CD4-positive, alpha-beta T cell treated with Interleukin-21 for 1 hour (primary cell): ENCODE results near the gene SSX2IP.
"Not testable (repeated sequence)": the region's sequence is repeated elsewhere in the genome, so short reads cannot be mapped to it uniquely, and the experiment has no call there.

Experiments
- DNase-seq: peaks from one replicate; pipeline ENCODE4 v3.0.0-alpha.2; 2020

SSX2IP gene

DNA sequence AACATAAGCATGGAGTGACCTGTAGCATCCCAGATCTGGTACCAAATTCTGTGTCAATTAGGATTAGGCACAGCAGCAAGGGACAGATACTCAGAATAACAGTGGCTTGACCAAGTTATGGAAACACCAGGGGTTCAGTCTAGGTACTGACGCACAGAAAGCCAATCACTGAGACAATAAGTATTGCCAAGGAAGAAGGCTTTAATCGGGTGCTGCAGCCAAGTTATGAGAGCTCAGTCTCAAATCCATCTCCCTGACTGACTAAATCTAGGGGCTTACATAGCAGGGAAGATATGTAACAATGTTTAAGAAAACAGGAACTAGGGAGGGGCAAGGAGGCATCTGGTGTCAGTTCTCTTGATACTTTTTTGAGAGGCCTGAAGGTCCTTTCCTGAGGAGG, 76.4 kb downstream of the SSX2IP start:
- DNase-seq, result no peak

DNA sequence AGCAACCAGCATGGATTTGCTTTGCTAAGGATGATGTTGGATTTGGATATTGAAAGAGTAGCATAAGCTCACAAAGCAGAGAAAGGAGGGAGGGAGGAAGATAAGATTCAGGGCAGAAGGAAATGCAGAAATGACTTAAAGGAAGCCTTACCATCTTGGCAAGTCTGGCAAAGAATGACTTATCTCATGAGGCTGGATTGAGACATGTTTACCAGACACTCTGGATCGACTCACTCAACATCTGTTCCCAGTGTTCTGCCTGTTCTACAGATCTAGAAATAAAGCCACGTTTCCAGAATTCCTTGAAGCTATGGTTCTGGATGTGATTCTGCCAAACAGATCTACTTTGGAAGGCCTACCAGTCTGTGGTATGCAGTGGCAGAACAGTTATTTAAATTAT, 77.2 kb downstream of the SSX2IP start:
- DNase-seq, result no peak

- peak; percentile 7 for DNase-seq
These were observed 78.5 kb downstream of the SSX2IP start for GRCh38 chr1:84611796-84612195.

DNA sequence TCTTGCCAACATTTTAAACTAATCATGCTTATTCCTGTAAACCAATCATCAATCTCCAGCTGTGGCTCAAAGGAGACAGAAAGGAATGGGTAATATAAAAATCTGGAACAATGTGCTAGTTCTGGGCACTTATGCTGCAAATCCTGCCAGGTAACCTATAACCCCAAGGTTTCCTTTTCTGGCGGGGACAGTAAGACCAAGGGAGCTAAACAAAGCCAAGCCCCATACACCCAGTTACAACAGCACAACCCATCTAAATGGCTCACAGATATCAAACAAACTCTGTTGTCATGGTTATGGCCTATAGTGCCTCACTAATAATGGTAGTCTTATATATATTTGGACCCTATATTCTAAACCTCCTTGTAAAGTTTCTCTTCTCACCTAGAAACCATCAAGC, 79.2 kb downstream of the SSX2IP start:
- DNase-seq, result no peak

- DNase-seq, result no peak
These were observed 83.3 kb downstream of the SSX2IP start for GRCh38 chr1:84606977-84607376.

DNA sequence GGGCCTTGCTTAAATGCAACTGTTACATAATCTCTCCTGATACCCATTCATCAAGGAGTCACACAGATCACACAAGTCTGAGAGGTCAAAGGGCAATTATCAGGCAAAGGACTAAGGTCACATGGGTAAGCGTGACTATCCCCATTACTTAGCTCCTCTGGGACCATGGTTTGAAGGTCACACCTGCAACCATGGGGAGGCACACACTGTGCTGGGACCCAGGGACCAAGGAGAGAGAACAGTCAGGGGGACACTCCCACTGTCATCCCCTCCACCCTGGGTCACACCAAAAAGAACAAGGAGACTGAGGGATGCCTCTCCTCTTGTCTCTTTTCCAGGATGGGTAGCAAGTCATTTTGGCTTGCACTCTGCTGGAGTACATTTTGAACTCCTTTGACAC, 85.1 kb downstream of the SSX2IP start:
- DNase-seq, result no peak

DNA sequence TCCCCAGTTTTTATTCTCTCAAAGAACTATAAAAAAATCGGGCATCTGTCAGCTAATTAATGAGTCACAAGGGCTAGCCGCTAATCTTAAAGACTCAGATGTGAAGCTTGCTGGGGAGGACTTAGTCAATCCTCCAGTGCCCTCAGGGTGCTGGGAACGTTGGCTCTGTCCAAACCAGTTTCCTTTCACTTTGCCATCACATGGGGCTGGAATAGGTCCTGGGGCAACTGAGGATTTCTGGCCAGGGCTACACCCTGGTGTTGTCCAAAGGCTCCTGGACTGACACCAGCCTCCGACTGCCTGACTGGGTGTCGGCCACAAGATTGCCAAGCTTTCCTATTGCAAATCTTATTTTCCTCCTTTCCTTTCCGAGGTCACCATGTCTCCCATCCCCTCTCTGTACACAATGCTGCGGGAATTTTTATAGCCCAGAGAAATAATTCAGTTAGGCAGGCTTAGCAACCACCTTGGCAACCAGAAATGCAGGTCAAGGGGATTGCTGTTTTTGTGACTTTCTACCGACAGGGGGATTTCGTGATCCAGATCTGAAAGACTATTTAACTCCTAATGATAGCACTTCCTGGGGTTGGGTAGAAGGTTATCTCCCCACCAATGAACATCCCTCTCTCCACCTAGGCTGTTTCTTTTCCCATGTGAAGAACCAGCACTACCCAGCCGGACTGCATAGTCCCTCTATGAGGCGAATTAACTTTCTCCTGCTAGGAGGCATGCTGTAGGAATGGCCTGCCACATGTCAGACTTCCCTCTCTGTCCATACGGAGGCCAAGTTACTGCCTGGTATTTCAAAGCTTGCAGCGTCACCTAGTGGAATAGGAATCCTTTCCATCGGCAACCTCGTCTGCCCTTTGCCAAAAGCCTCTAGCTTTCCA, 86.1 kb downstream of the SSX2IP start:
- DNase-seq, result no peak

GRCh38 chr1:84603223-84603622, 87.0 kb downstream of the SSX2IP start:
- no peak for DNase-seq

DNA sequence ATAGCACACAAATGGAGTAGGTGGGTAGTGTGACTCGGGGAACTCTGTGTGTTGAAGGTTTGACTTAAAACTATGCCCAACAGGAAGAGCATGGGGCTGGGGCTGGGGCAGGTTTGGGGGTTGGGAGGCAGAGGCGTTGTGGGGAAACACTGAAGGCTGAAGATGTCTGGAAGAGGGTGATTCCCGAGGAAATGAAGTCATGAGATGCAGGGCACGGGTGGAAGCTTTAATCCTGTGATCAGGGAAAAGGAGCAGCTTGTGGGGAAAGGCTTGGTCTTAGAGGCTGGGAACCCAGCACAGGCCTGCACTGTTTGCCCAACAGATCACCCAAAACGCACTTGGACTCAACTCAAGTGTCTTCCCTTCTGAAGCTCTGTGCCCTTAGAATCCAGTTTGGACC, 89.5 kb downstream of the SSX2IP start:
- DNase-seq, result no peak

GRCh38 chr1:84598846-84599741, 91.2 kb downstream of the SSX2IP start:
- no peak for DNase-seq

DNA sequence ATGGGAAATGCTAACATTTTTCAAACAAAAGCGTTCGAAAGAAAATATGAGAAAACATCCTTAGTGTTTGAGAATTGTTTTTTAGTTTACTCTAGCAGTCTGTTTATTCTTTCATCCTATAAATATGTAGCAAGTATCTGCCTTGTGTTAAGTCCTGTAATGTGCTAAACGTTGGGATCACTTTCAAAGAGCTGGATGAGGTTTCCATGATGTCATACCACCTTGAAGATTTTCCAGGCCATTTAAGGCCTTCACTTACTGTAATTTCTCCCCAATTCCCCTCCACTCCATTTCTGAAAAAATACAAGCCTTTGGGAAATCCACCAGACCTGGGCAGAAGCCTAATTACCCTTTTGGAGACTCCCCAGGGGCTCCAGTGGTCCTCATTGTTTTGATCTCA, 91.8 kb downstream of the SSX2IP start:
- no peak for DNase-seq

DNA sequence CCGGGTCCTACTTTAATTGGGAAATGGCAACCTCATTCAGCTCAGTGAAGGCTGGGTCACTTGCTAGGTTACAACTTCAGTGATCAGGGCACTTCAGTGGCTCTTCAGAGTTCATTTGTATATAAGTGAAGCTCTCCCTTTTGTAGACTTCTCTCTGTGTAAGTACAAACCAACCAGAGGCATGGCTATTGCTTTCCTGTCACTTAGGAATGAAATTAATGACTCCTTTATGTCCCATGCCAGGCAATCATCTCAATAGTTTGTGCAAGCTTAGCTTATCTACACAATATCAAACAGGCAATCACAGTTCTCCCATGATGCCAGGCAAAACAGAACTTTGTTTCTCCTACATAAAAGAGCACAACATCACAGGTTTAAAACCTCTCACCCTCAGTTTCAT, 93.2 kb downstream of the SSX2IP start:
- DNase-seq, result no peak

- not testable (repeated sequence) for DNase-seq
These were observed 95.3 kb downstream of the SSX2IP start for GRCh38 chr1:84594959-84595358.
